ENCODE results near the gene CDH23. TPM values are rescaled to one million over a fixed set of nuclear protein-coding genes. Genes with fewer than 3 reads are reported as not detected.

Gene CDH23
- total RNA-seq, 1 donor: 0.36 TPM

GRCh38 chr10:71475243-71475871 is 78.6 kb downstream of the CDH23 start:
- TF ChIP-seq, protein P1, sequence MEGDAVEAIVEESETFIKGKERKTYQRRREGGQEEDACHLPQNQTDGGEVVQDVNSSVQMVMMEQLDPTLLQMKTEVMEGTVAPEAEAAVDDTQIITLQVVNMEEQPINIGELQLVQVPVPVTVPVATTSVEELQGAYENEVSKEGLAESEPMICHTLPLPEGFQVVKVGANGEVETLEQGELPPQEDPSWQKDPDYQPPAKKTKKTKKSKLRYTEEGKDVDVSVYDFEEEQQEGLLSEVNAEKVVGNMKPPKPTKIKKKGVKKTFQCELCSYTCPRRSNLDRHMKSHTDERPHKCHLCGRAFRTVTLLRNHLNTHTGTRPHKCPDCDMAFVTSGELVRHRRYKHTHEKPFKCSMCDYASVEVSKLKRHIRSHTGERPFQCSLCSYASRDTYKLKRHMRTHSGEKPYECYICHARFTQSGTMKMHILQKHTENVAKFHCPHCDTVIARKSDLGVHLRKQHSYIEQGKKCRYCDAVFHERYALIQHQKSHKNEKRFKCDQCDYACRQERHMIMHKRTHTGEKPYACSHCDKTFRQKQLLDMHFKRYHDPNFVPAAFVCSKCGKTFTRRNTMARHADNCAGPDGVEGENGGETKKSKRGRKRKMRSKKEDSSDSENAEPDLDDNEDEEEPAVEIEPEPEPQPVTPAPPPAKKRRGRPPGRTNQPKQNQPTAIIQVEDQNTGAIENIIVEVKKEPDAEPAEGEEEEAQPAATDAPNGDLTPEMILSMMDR (IDR thresholded peaks at IDR 0.05; ENCODE audit: extremely low read depth, low read depth, low read length): no peak
- H3K4me3 ChIP-seq (ENCODE audit: insufficient read depth, low read length): no peak overlapping the region
- no peak overlapping the region for H3K27ac ChIP-seq (ENCODE audit: low read depth, low read length)
- H3K36me3 ChIP-seq (ENCODE audit: insufficient read depth, low read length): no peaks in the 10 kb centered on the region
- H2AFZ ChIP-seq (ENCODE audit: low read length): no peak overlapping the region
- no peak for DNase-seq (ENCODE audit: insufficient read length, low spot score, missing footprints)
- H4K20me1 ChIP-seq (ENCODE audit: insufficient read depth, low read length): no peaks in the 10 kb centered on the region
- no peaks in the 10 kb centered on the region for H3K79me2 ChIP-seq (ENCODE audit: insufficient read depth, low read length)
- H3K4me2 ChIP-seq (ENCODE audit: insufficient read depth, low read length): no peak overlapping the region
- no peaks in the 10 kb centered on the region for H3K4me1 ChIP-seq (ENCODE audit: insufficient read depth, low read length)
- peaks cover 20% of the 10 kb centered on the region for H3K27me3 ChIP-seq (ENCODE audit: insufficient read depth, low read length)
- H3K9me3 ChIP-seq (ENCODE audit: low read depth, low read length): no peaks in the 10 kb centered on the region

DNA sequence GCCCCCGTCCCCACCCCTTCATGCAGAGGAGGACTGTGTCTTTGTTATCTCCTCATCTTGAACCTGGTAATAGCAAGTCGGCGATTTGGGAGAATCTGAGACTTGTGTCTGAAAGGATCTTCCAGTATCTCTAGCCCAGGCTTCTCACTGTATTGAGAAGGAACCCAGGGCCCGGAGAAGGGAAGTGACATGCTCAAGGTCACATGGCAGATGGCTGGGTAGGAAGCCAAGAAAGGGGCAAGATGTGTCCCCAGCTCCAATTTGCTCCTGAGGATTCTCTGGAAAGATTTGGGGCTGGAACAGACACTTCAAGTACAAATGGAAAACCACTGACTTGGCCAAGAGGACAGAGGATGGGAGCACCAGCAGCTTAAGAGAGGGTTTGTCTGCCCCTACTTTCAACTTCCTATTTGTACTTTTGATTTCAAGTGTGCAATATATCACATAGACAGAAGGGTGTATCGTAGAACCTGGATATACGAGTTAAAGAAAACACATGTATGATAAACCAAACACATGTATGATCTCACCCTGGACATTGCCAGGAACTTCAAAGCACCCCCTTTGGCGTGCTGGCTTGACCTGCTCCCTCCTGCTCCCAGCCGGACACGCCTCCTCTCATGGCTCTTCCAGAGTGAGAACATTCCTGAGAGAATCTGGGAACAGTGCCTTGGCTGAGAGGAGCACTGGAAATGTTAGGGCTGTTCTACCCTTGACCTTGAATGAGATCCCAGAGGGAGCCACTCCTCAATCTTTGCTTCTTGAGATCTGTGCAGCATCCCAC is 79.7 kb downstream of the CDH23 start:
- H3K4me3 ChIP-seq (ENCODE audit: insufficient read depth, low read length): no peak overlapping the region
- H3K4me1 ChIP-seq (ENCODE audit: insufficient read depth, low read length): no peaks in the 10 kb centered on the region
- no peaks in the 10 kb centered on the region for H3K9me3 ChIP-seq (ENCODE audit: low read depth, low read length)
- H3K4me2 ChIP-seq (ENCODE audit: insufficient read depth, low read length): no peak overlapping the region
- H3K27me3 ChIP-seq (ENCODE audit: insufficient read depth, low read length): peaks cover 22% of the 10 kb centered on the region
- no peaks in the 10 kb centered on the region for H4K20me1 ChIP-seq (ENCODE audit: insufficient read depth, low read length)
- no peak for DNase-seq (ENCODE audit: insufficient read length, low spot score, missing footprints)
- no peak overlapping the region for H3K27ac ChIP-seq (ENCODE audit: low read depth, low read length)
- no peaks in the 10 kb centered on the region for H3K79me2 ChIP-seq (ENCODE audit: insufficient read depth, low read length)
- H2AFZ ChIP-seq (ENCODE audit: low read length): no peak overlapping the region
- TF ChIP-seq, protein P1 (IDR thresholded peaks at IDR 0.05; ENCODE audit: extremely low read depth, low read depth, low read length): no peak
- H3K36me3 ChIP-seq (ENCODE audit: insufficient read depth, low read length): no peaks in the 10 kb centered on the region

DNA sequence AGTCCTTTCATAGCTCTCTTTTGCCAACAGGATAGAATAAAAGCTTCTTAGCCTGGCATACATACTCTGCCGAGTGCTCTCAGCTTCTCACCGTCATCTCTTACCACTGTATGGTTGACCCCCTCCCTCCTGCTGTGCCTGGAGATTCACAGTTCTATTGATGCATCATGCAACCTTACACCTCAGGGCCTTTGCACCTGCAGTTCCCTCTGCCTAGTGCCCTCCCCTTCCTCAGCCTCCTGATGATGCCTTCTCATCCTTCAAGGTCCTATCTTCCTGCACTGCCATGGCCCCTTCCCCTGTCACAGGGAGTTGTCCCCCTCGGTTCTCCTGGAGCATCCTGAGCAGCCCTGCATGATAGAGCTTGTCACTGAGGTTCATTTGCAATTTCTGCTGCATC is 81.5 kb downstream of the CDH23 start:
- H2AFZ ChIP-seq (ENCODE audit: low read length): no peak overlapping the region
- TF ChIP-seq, protein P1 (IDR thresholded peaks at IDR 0.05; ENCODE audit: extremely low read depth, low read depth, low read length): no peak
- H3K36me3 ChIP-seq (ENCODE audit: insufficient read depth, low read length): no peaks in the 10 kb centered on the region
- H3K79me2 ChIP-seq (ENCODE audit: insufficient read depth, low read length): no peaks in the 10 kb centered on the region
- DNase-seq (ENCODE audit: insufficient read length, low spot score, missing footprints): no peak
- H4K20me1 ChIP-seq (ENCODE audit: insufficient read depth, low read length): no peaks in the 10 kb centered on the region
- H3K27me3 ChIP-seq (ENCODE audit: insufficient read depth, low read length): peaks cover 16% of the 10 kb centered on the region
- no peaks in the 10 kb centered on the region for H3K4me1 ChIP-seq (ENCODE audit: insufficient read depth, low read length)
- H3K27ac ChIP-seq (ENCODE audit: low read depth, low read length): no peak overlapping the region
- H3K4me3 ChIP-seq (ENCODE audit: insufficient read depth, low read length): no peak overlapping the region
- no peaks in the 10 kb centered on the region for H3K9me3 ChIP-seq (ENCODE audit: low read depth, low read length)
- H3K4me2 ChIP-seq (ENCODE audit: insufficient read depth, low read length): no peak overlapping the region

- no peak for DNase-seq (ENCODE audit: insufficient read length, low spot score, missing footprints)
- H3K27ac ChIP-seq (ENCODE audit: low read depth, low read length): no peak overlapping the region
- H2AFZ ChIP-seq (ENCODE audit: low read length): no peak overlapping the region
- TF ChIP-seq, protein P1 (IDR thresholded peaks at IDR 0.05; ENCODE audit: extremely low read depth, low read depth, low read length): no peak
- no peak overlapping the region for H3K4me3 ChIP-seq (ENCODE audit: insufficient read depth, low read length)
- no peaks in the 10 kb centered on the region for H3K79me2 ChIP-seq (ENCODE audit: insufficient read depth, low read length)
- no peaks in the 10 kb centered on the region for H3K36me3 ChIP-seq (ENCODE audit: insufficient read depth, low read length)
- H4K20me1 ChIP-seq (ENCODE audit: insufficient read depth, low read length): no peaks in the 10 kb centered on the region
- H3K4me2 ChIP-seq (ENCODE audit: insufficient read depth, low read length): no peak overlapping the region
- no peaks in the 10 kb centered on the region for H3K9me3 ChIP-seq (ENCODE audit: low read depth, low read length)
- no peaks in the 10 kb centered on the region for H3K4me1 ChIP-seq (ENCODE audit: insufficient read depth, low read length)
- H3K27me3 ChIP-seq (ENCODE audit: insufficient read depth, low read length): peaks cover 16% of the 10 kb centered on the region
These were observed 82.2 kb downstream of the CDH23 start for GRCh38 chr10:71478813-71479365.
